DMS153 (cell line): Measurements from ENCODE around the gene SRM.
"Not testable (repeated sequence)": the region's sequence is repeated elsewhere in the genome, so short reads cannot be mapped to it uniquely, and the experiment has no call there.

Source experiments
- DNase-seq: peaks from one replicate; lab custom pipeline; 2025; lab: John Stamatoyannopoulos, UW

The SRM gene

GRCh38 chr1:11059968-11060830, at the start of gene SRM:
SRM (minus strand) TSS chr1:11060018; CDS start chr1:11059943, 75 bp downstream.
- DNase-seq: peak; percentile 91

DNA sequence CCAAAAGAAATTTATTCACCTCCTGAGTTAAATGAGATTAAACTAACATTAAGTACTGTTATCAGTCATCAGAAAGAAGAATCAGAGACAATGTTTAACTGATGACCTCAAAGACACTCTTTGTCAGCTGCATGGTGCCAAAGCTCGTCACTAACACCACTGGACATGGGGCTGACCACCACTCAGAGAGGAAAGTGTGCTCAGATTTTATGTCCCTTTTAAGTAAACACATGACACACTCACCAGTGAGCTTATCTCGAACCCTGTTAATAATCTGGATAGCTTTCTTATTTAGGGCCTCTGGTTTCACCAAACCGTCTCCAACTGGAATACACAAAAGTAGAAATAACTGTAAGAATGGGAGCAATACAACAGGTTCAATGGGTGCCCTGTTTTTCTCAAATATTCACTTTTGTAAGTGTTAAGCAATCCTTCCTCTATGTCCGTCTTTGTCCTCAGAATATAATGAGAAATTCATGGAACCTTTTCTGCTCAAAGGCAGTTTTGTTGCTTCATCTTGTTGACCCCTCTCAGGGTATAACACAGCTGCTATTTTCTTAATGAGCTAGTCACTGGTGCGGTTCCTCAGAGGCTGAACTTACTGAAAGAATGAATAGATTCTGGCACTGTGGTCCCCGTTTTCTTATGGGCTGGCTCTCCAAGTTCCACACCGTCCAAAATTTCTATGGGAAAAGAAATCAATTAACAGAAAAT, 49.4 kb upstream of the SRM start:
- DNase-seq: no peak

- no peak for DNase-seq
These were observed 47.8 kb upstream of the SRM start for GRCh38 chr1:11107599-11107998.

DNA sequence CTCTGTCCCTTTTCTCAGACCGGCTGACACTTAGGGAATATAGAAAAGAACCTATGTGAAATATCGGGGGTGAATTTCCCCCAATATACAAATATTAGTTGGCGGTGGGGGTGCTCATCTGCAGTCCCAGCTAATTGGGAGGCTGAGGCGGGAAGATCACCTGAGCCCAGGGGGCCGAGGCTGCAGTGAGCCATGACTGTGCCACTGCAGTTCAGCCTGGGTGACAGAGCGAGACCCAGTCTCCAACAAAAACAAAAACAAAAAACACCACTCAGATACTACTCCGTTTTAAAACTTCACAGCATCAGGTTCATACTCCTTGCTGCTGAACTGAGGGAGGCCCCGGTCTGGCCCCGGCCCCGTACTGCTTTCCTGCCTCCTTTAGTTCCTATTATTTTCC, 45.8 kb upstream of the SRM start:
- DNase-seq: no peak

DNA sequence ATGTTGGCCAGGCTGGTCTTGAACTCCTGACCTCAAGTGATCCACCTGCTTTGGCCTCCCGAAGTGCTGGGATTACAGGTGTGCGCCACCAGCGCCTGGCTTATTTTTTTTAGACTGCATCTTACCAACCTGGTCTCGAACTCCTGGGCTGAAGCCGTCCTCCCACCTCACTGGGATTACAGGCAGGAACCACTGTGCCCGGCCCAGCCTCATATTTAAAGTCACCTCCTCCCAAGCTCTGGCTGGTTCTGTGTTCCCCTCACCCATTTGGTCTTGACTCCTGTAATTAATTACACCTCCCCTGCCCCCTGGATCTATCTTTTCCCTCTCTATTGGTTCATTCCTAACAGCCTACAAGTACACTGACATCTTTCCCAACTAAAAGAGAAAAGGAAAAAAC, 41.5 kb upstream of the SRM start:
- DNase-seq: no peak

DNA sequence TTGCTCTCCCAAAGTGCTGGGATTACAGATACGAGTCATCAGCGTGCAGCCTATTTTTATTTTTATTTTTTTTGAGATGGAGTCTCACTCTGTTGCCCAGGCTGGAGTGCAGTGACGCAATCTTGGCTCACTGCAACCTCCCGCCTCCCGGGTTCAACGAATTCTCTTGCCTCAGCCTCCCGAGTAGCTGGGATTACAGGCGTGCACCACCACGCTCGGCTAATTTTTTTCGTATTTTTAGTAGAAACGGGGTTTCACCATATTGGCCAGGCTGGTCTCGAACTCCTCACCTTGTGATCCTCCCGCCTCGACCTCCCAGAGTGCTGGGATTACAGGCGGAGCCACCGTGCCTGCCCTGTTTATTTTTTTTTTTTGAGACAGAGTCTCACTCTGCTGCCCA, 41.0 kb upstream of the SRM start:
- DNase-seq: not testable (repeated sequence)

DNA sequence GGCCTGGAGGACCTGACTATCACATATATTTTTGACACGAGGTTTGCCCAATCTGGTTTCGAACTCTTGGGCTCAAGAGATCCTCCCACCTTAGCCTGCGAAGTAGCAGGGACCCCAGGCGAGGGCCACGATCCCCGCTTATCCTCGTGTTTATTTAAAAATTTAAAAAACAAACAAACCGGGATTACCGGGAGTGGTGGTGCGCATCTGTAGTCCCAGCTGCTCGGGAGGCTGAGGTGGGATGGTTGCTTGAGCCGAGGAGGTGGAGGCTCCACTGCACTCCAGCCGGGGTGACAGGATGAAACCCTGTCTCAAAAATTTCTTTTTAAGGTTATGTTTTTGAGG, 40.3 kb upstream of the SRM start:
- DNase-seq: no peak

DNA sequence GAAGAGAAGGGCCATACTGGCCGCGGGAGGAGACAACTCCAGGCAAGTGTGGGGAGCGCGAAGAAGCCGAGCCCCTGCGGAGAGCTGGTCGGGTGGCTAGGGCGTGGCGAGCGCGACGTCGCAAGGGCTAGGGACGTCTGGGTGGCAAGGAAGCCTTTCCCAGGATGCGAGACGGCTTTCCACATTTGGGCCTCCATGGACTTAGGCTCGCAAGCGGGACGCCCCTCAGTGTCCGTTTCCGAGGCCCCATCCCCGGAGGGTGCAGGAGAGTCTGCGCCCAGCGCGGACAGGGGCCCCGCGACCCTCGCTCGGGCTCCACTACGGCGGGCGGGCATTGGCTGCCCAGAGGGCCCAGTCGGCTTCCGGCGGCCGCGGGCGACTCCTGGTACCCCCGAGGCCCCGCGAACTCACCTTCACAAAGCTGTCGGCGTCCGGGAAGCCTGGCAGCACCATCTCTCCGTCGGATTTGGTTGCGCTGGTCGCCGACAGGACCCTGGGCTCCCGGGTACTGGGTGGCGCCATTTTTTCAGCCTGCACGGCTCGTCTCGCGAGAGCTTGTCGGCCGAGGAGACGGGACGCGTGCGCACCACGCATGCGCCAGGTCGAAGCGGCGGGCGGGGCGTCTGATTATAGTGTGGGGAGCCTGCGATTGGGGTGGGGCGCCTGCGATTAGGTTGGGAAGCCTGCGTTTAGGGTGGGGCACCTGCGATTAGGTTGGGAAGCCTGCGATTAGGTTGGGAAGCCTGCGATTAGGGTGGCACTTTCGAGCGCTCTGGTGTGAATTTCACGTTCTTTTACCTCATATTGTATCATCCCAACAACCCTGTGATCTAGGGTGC, 39.7 kb upstream of the SRM start, which contains the start of gene EXOSC10:
EXOSC10 (minus strand) TSS at position 560 of the 839 bp plus-strand sequence; CDS start at position 522, 38 bp downstream.
- peak; percentile 80 for DNase-seq

GRCh38 chr1:11098931-11099309, 39.1 kb upstream of the SRM start:
- no peak for DNase-seq

DNA sequence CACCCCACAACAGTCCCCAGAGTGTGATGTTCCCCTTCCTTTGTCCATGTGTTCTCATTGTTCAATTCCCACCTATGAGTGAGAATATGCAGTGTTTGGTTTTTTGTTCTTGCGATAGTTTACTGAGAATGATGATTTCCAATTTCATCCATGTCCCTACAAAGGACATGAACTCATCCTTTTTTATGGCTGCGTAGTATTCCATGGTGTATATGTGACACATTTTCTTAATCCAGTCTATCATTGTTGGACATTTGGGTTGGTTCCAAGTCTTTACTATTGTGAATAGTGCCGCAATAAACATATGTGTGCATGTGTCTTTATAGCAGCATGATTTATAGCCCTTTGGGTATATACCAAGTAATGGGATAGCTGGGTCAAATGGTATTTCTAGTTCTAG, 24.0 kb upstream of the SRM start:
- DNase-seq: not testable (repeated sequence)

- DNase-seq: no peak
These were observed 21.1 kb upstream of the SRM start for GRCh38 chr1:11080931-11081330.

- DNase-seq: no peak
These were observed 18.8 kb upstream of the SRM start for GRCh38 chr1:11078631-11079030.

DNA sequence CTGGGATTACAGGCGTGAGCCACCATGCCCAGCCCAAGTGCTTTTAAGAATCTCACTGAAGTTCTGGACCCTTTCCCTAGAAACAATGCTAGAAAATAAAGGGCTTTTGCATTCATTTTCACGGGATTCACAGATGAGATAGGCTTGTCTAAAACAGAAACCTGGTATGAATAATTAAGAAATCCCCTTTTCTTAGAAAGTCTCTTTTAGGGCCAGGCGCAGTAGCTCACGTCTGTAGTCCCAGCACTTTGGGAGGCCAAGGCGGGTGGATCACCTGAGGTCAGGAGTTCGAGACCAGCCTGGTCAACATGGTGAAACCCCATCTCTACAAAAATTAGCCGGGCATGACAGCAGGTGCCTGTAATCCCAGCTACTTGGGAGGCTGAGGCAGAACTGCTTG, 13.6 kb upstream of the SRM start:
- not testable (repeated sequence) for DNase-seq

- DNase-seq: peak; percentile 83
These were observed 12.5 kb upstream of the SRM start for GRCh38 chr1:11072216-11072917.

- peak; percentile 68 for DNase-seq
These were observed 11.8 kb upstream of the SRM start for GRCh38 chr1:11071463-11072215.

DNA sequence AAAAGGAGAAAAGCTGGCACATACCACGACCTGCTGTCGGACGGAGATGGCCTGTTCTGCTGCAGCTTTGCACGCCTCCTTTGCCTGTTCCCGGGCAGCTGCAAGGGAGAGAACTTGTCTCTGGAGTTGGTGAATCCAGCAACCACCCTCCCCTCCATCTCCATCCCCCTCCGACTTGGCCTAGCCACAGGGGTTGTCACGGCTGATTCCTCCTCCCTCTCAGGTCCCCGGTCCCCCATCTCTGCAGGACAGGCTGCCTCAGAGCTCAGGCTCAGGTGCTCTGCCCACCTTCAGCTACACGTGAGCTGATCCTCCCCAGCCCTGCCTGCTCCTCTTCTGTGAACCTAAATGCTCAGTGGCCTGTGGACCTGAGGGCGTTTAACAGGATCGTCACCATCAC, 11.1 kb upstream of the SRM start:
- DNase-seq: no peak

DNA sequence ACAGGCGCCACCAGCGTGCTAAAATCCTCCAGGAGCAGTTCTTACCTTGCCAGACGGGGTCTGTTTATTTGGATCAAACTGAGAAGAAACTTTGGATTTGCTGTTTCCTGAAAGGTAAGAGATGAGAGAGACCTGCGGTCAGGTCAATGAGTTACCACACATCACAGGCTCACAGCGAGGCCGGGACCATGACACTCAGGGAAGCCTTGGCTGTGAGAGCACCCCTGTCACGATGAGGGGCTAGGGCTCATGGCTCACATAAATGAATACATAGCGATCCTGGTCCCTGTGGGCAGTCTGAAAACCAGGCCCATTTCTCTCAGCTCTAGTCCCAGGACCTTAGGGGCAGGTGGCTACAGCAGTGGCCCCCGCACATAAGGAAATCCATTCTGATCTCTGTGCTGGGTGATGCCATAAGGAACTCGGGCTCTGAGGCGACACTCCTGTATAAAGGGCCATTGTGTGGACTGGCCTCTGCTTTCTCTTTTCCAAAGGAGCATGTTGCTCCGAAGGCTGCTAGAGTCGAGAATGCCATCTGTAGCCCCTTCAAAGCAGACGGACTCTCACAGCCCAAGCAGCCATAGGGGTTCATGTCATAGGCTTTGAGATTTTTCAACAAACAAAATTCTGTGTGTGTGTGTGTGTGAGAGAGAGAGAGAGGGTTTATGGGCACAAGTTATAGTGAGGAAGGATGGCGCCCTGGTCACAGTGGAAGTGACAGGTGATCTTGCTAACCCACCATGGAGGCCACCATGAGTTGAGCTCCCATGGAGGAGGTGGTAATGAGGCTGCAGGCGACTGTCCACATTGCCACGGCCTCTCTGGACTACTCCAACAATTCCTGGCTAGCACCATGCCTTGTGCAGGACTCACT, 9.0 kb upstream of the SRM start:
- DNase-seq: no peak

DNA sequence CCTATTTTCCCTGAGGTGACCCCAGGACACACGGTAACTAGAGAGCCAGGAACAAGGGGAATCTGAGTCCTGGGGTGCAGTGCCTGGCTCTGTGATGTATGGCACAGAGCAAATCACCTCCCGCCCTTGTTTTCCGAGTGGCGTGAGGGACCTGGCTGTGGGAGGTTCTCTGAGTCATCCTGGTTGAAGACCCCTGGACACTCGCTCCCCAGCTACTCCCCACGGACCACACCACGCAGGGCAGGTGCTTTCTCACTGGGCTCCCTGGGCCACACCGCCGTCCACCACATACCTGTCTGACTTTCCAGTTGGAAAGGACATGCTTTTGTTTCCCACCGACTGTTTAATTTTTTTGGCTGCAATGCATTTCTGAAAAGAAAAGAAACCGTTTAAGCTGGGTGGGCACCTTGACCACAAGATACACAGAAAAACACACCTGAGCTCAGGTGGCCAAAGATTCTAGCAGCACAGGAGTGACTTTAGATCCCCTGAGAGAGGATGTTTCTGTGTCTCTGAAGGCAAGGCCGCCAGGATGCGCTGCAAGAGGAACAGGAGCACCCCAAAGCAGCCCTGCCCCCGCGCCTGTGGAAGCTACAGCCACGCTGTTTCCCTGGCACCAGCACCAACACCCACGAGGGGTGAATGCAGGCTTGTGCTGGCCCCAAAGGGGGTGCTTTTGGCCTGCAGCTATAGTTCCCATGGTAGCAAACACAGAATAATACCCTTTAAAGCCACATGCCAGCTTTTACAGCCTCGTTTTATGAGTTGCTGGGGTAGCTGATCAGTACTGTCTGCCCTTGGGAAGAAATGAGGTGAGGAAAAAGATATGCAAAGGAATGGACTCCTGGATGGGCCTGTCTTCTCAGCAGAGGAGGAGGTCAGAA, 8.1 kb upstream of the SRM start:
- no peak for DNase-seq

- DNase-seq: no peak
These were observed 6.0 kb upstream of the SRM start for GRCh38 chr1:11065796-11066195.
